Ovary (tissue), 9 donors: ENCODE results near the gene RALGAPB. TPM values are rescaled to one million over a fixed set of nuclear protein-coding genes. Genes with fewer than 3 reads are reported as not detected.

ENCODE experiments used
- DNase-seq, 5 donors: peaks; one replicate each; pipeline ENCODE4 v3.0.0-alpha.2; 2019 to 2020
- H3K27ac ChIP-seq, 2 donors: fragments of 200-600 bp; one replicate each; pipeline versions ENCODE4 v1.5.1 to v1.8.0; 2019 to 2022
- H3K27me3 ChIP-seq: fragments of 200-600 bp; one replicate; pipeline ENCODE4 v1.8.0; 2022
- H3K36me3 ChIP-seq: fragments of 200-600 bp; sonication (generic); one replicate; pipeline ENCODE4 v1.5.1; 2019
- H3K4me1 ChIP-seq: one replicate; pipeline ENCODE4 v1.8.1; 2013; ENCODE audit warnings: mild to moderate bottlenecking, moderate library complexity; ENCODE audit not compliant: insufficient read depth
- H3K4me3 ChIP-seq: fragments of 200-600 bp; sonication (generic); one replicate; pipeline ENCODE4 v1.5.1; 2017
- H3K9me3 ChIP-seq, 2 donors: fragments of 200-600 bp in 1 of 2; sonication (generic) in 1 of 2; one replicate each; pipeline versions ENCODE4 v1.5.1 to v1.8.1; 2013 to 2019; ENCODE audit warnings: mild to moderate bottlenecking in 1 of 2, moderate library complexity in 1 of 2
- CTCF ChIP-seq, 3 donors: fragments of 450-650 bp in 2 of 3; fragments of 200-600 bp in 1 of 3; IDR thresholded peaks; one replicate each; pipeline versions ENCODE4 v1.5.1 to v1.8.0; 2016 to 2022; ENCODE audit warnings: antibody characterized with exemption in 3 of 3, mild to moderate bottlenecking in 1 of 3
- EP300 ChIP-seq: sonication (generic); formaldehyde crosslinking; IDR thresholded peaks from one replicate; pipeline ENCODE4 v1.6.1; 2017; ENCODE audit warnings: antibody characterized with exemption
- POLR2A ChIP-seq: fragments of 450-650 bp; IDR thresholded peaks from one replicate; pipeline ENCODE4 v1.6.1; 2017; ENCODE audit warnings: antibody characterized with exemption, mild to moderate bottlenecking, moderate library complexity
- WGBS, 3 donors: extraction: QIAGEN DNeasy Blood & Tissue Kit in 1 of 3; methylation state at CpG; one replicate each; pipeline versions ENCODE4 v1.1.5 to v1.1.7; 2013 to 2017; 5-methylcytosine and 5-hydroxymethylcytosine counted together
- intact Hi-C, 4 donors: fragments of 100-400 bp; cut with DNase I; formaldehyde crosslinking; loops; one replicate each; pipeline versions ENCODE4 v1.11.0 to v1.15.1; 2022 to 2023
- polyA plus RNA-seq, 2 donors: library from polyadenylated mRNA; stranded (reverse); fragments of 200-250 nt in 1 of 2; fragments of 350-450 nt in 1 of 2; fragmentation: Illumina TruSeq in 1 of 2; extraction: RNeasy Lipid Tissue Mini Kit (QIAGEN cat#74804) in 1 of 2; gene quantifications; one replicate each; pipeline ENCODE4 v1.2.3, GENCODE V29; 2013 to 2014
- total RNA-seq, 7 donors: library from RNA; depleted of rRNA in 2 of 7; stranded (reverse); fragments of >200 nt in 2 of 7; fragmentation: NEBNext Ultra II Directional in 3 of 7; extraction: Animal tissue kit (Norgen Biotek cat#: 25700) in 3 of 7; gene quantifications; one replicate each; pipeline versions ENCODE4 v1.1.0 to v1.2.4, GENCODE V29; 2016 to 2023
- donor health status: DM: no; HTN: no; CAD: no; lungs with moderate emphysema.
- donor health status: DM: no; HTN: no; CAD: no.
- donor health status: Bipolar disorder and iron deficiency.
- donor health status: DM: yes; HTN: yes; CAD: no.
- donor health status: DM: no; HTN: no; CAD: no.
- donor health status: DM: yes; HTN: yes; CAD: no.

Gene RALGAPB
- total and polyA plus RNA-seq, 9 donors: 10.4 to 41.3 (median 30.0) TPM

GRCh38 chr20:38515631-38516030 lies 43.0 kb downstream of the RALGAPB start:
- WGBS, 3 donors: 12 to 28% (median 13%) methylated on average over 2 of the region's 2 CpGs
- Histone ChIP-seq H3K4me3 (no peak overlapping the region), H3K27ac (peak overlapping the region in 1 of 2 donors; percentile 20), H3K27me3 (no peaks in the 10 kb centered on the region), H3K36me3 (no peaks in the 10 kb centered on the region), H3K9me3 (no peaks in the 10 kb centered on the region), H3K4me1 (peaks cover 6% of the 10 kb centered on the region)
- peak; percentile 25 to 60 (median 48) for DNase-seq
- TF ChIP-seq EP300 (no peak), CTCF (IDR thresholded peaks at IDR 0.05) (no peak), POLR2A (no peak)
- intact Hi-C loops: no loop called here

DNA sequence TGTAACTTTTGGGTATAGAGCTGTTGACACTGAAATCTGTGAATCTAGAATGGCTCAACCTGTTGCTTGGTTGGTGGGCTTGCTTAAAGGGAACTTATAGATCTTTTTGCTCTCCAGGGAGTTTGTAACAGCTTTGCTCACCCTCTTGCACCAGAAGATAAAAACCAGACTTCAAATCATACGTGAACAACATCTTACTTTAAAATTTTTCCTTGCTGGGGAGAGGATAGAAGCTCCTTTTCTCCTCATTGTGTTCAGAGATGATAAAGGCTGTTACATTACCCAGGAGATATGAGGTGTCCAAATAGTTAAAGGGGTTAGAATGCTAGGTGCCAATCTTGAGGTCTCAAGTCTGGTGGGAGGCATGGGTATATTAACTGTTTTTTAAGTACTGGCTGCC lies 46.8 kb downstream of the RALGAPB start:
- H3K9me3 ChIP-seq: no peaks in the 10 kb centered on the region
- no peaks in the 10 kb centered on the region for H3K27me3 ChIP-seq
- no peak overlapping the region for H3K4me3 ChIP-seq
- TF ChIP-seq POLR2A: no peak
- no peak for TF ChIP-seq CTCF (IDR thresholded peaks at IDR 0.05)
- no peak for TF ChIP-seq EP300
- intact Hi-C loops: no loop called here
- no peaks in the 10 kb centered on the region for H3K36me3 ChIP-seq
- WGBS, 3 donors: 89 to 91% (median 90%) methylated on average over 1 of the region's 1 CpG
- peaks cover 4% of the 10 kb centered on the region for H3K4me1 ChIP-seq
- DNase-seq: no peak
- H3K27ac ChIP-seq: no peak overlapping the region

DNA sequence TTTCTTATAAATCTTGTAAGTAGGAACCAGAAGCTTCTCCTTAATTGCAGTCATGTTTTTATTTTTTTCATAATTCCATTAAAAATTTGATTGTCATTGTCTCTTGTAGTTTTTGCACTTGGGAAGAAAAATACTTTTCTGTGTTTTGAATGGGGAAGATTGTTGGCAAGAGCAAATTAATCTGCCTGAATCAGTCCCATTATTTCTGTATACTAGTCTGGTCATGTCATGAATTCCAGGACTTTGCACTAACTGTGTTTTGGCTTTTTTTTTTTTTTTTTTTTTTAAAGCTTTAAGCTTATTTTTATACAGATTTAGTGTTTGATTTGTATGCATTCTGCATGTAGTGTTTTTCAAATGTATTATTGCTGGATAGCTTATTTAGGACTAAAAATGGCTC lies 47.6 kb downstream of the RALGAPB start:
- TF ChIP-seq EP300: no peak
- no peak overlapping the region for H3K4me3 ChIP-seq
- intact Hi-C loops: no loop called here

GRCh38 chr20:38523697-38524096 lies 51.1 kb downstream of the RALGAPB start:
- Histone ChIP-seq H3K4me1 (no peaks in the 10 kb centered on the region), H3K27me3 (no peaks in the 10 kb centered on the region), H3K27ac (no peak overlapping the region), H3K9me3 (no peaks in the 10 kb centered on the region), H3K4me3 (no peak overlapping the region), H3K36me3 (no peaks in the 10 kb centered on the region)
- intact Hi-C loops: no loop called here
- DNase-seq: no peak
- no peak for TF ChIP-seq POLR2A
- TF ChIP-seq EP300: no peak
- TF ChIP-seq CTCF (IDR thresholded peaks at IDR 0.05): no peak
- WGBS, 3 donors: 95 to 98% (median 98%) methylated on average over 1 of the region's 1 CpG

More for the DNA sequence above, 47.6 kb downstream of the RALGAPB start:
- peaks cover 1% of the 10 kb centered on the region for H3K4me1 ChIP-seq
- no peaks in the 10 kb centered on the region for H3K27me3 ChIP-seq
- no peak overlapping the region for H3K27ac ChIP-seq
- DNase-seq: no peak
- no peaks in the 10 kb centered on the region for H3K36me3 ChIP-seq
- no peaks in the 10 kb centered on the region for H3K9me3 ChIP-seq

GRCh38 chr20:38528167-38528566 lies 55.5 kb downstream of the RALGAPB start:
- H3K36me3 ChIP-seq: no peaks in the 10 kb centered on the region
- intact Hi-C loops: no loop called here
- H3K4me3 ChIP-seq: no peak overlapping the region
- TF ChIP-seq EP300 (no peak), CTCF (IDR thresholded peaks at IDR 0.05) (no peak), POLR2A (no peak)
- H3K27me3 ChIP-seq: no peaks in the 10 kb centered on the region
- no peak overlapping the region for H3K27ac ChIP-seq
- H3K4me1 ChIP-seq: no peaks in the 10 kb centered on the region
- no peak for DNase-seq
- H3K9me3 ChIP-seq: no peaks in the 10 kb centered on the region
- 81 to 90% (median 81%) methylated on average over 3 of the region's 3 CpGs for WGBS, 3 donors
